Stimulated activated naive B cell treated with anti-CD40 and anti-IgM and Interleukin-4, amounts not matched to agents 10 μg/mL and 1 μg/mL and 100 μg/mL, for 72 hours (primary cell): ENCODE measurements around the gene UPK3B.
"Not testable (repeated sequence)": the region's sequence is repeated elsewhere in the genome, so short reads cannot be mapped to it uniquely, and the experiment has no call there.

ENCODE experiments used
- ATAC-seq, 2 donors: fragments of 150-1000 bp; cut with Tn5 transposase; replicated peaks; 2 replicates each; pipeline ENCODE4 v1.10.0; 2021; ENCODE audit warnings: moderate library complexity in 1 of 2
- DNase-seq: peaks from one replicate; pipeline ENCODE4 v3.0.0; 2021
- H3K27ac Mint-ChIP-seq: one replicate; pipeline ENCODE4 v1.8.0; 2022; ENCODE audit warnings: mild to moderate bottlenecking, mixed read lengths
- H3K27me3 Mint-ChIP-seq, 2 donors: one replicate each; pipeline ENCODE4 v1.8.0; 2022; ENCODE audit warnings: mixed read lengths in 2 of 2
- H3K36me3 Mint-ChIP-seq, 2 donors: one replicate each; pipeline ENCODE4 v1.8.0; 2022; ENCODE audit warnings: mixed read lengths in 2 of 2, mild to moderate bottlenecking in 1 of 2
- H3K4me1 Mint-ChIP-seq, 2 donors: one replicate each; pipeline ENCODE4 v1.8.0; 2022; ENCODE audit warnings: mixed read lengths in 2 of 2, mild to moderate bottlenecking in 1 of 2
- H3K4me3 Mint-ChIP-seq, 2 donors: one replicate each; pipeline ENCODE4 v1.8.0; 2022; ENCODE audit warnings: mild to moderate bottlenecking in 2 of 2, mixed read lengths in 2 of 2, moderate library complexity in 1 of 2
- H3K9me3 Mint-ChIP-seq, 2 donors: one replicate each; pipeline ENCODE4 v1.8.0; 2022; ENCODE audit warnings: mixed read lengths in 2 of 2, mild to moderate bottlenecking in 1 of 2

UPK3B gene

DNA sequence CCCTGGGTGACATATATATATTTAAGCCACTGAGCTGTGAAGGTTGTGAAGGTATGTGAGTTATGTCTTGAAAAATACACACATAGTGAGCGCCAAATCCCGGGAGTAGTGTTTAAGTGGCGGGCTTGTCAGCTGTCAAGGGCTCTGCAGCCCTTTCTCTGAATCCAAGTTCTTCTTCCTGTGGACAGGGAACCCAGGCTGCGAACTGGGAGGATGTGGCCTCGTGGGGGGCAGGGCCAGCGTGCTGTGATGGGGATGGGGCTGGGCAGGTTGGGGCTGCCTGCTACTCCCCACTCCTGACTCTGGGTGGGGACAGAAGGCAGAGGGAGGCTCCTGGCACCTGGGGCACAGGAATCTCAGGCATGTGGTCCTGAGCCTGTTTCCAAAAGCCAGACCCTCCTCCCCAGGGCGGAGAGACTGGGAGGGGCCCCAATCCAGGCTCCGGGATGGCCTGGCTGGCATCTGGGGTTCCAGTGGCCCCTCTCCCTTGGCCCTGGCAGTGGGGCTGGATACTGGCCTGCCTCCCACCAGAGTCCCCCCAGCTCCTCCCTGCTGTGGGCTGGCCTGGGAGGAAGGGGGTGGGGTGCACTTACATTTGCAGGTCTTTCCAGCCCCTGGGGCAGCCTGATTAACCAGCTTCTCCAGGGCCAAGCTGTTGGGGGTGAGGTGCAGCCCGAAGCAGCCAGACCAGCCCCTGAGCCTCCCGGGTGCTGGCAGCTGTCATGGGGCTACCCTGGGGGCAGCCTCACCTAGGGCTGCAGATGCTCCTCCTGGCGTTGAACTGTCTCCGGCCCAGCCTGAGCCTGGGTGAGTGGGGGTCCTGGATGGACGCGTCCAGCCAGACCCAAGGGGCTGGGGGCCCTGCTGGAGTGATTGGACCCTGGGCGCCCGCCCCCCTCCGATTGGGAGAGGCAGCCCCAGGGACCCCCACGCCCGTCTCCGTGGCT, at the start of gene UPK3B:
Gene UPK3B (plus strand): TSS at position 622 of the 947 bp plus-strand sequence. CDS start 101 bp downstream, at position 723.
- no peak for DNase-seq
- Mint-ChIP-seq H3K36me3 (peaks cover 13 to 20% of the 10 kb centered on the region in 2 donors), H3K4me1 (peaks cover 0 to 3% of the 10 kb centered on the region in 2 donors), H3K4me3 (no peak within 1 kb of the TSS), H3K9me3 (peaks cover 2 to 4% of the 10 kb centered on the region in 2 donors), H3K27me3 (no peaks in the 10 kb centered on the region), H3K27ac (peak within 1 kb of the TSS; percentile 38)
- no peak for ATAC-seq

- not testable (repeated sequence) for DNase-seq, H3K27me3 Mint-ChIP-seq, H3K36me3 Mint-ChIP-seq, H3K4me3 Mint-ChIP-seq, H3K9me3 Mint-ChIP-seq, H3K27ac Mint-ChIP-seq, ATAC-seq
- H3K4me1 Mint-ChIP-seq = peaks cover 5 to 10% of the 10 kb centered on the region in 2 donors
Measured at GRCh38 chr7:76460767-76461166, 49.6 kb upstream of the UPK3B start.

DNA sequence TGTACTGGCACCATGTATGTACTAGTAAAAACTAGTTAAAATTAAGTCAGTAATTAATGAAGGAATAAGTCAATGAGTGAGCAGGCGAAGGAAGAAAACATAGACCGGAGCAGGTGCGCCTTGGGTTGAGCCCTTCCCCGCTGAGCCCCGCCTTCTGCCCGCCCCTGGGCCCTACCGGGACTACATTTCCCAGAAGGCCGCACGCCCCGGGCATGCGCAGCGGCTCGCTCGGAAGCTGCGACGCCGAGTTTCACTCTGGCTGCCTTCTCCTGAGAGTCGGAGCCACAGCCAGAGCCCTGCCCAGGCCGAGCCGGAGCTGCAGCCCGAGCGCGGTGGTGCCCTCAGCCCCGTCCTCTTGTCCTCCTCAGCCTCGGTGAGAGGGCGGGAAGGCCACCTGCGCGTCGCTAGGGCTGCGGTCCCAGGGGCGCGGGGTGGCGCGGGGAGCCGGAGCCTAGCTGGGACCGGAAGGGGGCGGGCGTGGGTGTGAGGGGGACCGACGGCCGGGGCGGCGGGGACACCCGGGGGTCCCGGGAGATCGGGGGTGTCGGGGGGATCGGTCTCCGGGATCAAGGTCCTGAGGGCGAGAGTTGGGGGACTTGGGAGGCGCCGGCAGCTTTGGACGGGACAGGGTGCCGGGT, 48.8 kb upstream of the UPK3B start, which contains the start of gene DTX2:
Gene DTX2 (plus strand): TSS at position 246 of the 638 bp plus-strand sequence. CDS start 18,801 bp downstream, outside the sequence.
- ATAC-seq = peak; percentile 97 to 98
- Mint-ChIP-seq H3K27ac (peak within 1 kb of the TSS; percentile 71), H3K4me1 (peaks cover 5 to 10% of the 10 kb centered on the region in 2 donors), H3K4me3 (peak within 1 kb of the TSS; percentile 79 to 82)
- not testable (repeated sequence) for H3K9me3 Mint-ChIP-seq, H3K27me3 Mint-ChIP-seq, H3K36me3 Mint-ChIP-seq
- peak; percentile 52 for DNase-seq

GRCh38 chr7:76462271-76462882, 48.0 kb upstream of the UPK3B start:
- H3K4me3 Mint-ChIP-seq, H3K27me3 Mint-ChIP-seq: not testable (repeated sequence)

GRCh38 chr7:76464959-76465358, 45.4 kb upstream of the UPK3B start:
- ATAC-seq, H3K27ac Mint-ChIP-seq, H3K9me3 Mint-ChIP-seq, H3K27me3 Mint-ChIP-seq, H3K4me3 Mint-ChIP-seq, DNase-seq: not testable (repeated sequence)
- Mint-ChIP-seq H3K4me1 (peaks cover 9 to 10% of the 10 kb centered on the region in 2 donors), H3K36me3 (peaks cover 3 to 11% of the 10 kb centered on the region in 2 donors)

More at GRCh38 chr7:76462271-76462882, 48.0 kb upstream of the UPK3B start:
- H3K9me3 Mint-ChIP-seq, DNase-seq, H3K27ac Mint-ChIP-seq, H3K36me3 Mint-ChIP-seq: not testable (repeated sequence)
- peaks cover 5 to 10% of the 10 kb centered on the region in 2 donors for H3K4me1 Mint-ChIP-seq
- ATAC-seq = peak; percentile 40 to 48

DNA sequence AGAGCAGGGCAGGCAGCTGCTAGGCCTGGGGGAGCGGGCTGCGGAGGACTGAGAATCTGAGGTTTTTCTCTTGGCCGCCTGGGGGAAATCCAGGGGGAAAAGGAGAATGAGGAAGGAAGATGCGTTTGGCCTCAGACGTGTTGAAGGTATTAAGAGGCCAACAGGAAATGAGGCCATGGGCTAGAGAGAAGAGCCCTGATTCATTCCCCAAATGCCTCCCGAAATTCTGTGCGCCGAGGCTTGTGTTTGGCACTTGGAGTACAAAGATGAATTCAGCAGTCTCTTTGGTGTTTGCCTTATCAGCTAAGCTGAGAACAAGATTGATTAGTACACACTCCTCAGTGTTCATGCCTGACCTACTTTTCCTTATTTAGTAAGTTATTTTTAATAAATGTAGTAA, 44.4 kb upstream of the UPK3B start:
- not testable (repeated sequence) for H3K9me3 Mint-ChIP-seq, ATAC-seq

DNA sequence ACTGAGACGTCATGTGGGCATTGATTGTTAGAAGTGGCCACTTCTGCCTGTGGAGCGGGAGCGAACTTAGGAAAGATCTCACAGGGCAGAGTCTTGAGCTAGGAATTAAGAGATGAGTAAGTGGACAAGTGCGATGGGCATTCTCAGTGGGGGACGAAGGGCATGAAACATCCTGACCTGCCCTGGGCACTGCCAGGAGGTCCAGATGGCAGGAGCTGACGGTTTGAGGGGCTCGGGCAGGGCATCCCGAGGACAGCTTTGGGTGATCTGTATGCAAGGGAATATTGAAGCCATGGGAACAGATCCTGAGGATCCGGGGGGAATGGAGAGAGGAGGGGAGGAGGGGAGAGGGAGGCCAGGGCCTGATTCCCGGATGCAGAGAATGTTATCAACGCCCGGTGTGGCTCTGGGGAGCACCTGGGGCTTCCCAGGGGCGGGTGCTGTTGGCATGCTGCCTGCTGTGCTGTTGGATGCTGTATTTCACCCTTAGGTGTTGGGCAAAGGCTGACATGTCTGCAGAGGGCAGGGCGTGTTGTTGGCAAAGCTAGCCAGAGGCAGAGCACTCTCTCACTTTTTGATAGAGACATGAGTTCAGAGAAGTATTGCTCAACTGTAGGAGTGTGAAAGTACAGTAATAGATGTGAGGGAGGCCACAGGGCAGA, 42.5 kb upstream of the UPK3B start:
- peak in 1 of 2 donors; percentile 36 for ATAC-seq
- not testable (repeated sequence) for DNase-seq, H3K27ac Mint-ChIP-seq, H3K4me3 Mint-ChIP-seq, H3K27me3 Mint-ChIP-seq, H3K9me3 Mint-ChIP-seq
- H3K36me3 Mint-ChIP-seq = peaks cover 5 to 13% of the 10 kb centered on the region in 2 donors
- H3K4me1 Mint-ChIP-seq = peaks cover 9 to 10% of the 10 kb centered on the region in 2 donors

More for the DNA sequence above, 44.4 kb upstream of the UPK3B start:
- H3K27me3 Mint-ChIP-seq, H3K27ac Mint-ChIP-seq, H3K4me3 Mint-ChIP-seq, DNase-seq: not testable (repeated sequence)
- Mint-ChIP-seq H3K4me1 (peaks cover 9 to 10% of the 10 kb centered on the region in 2 donors), H3K36me3 (peaks cover 3 to 11% of the 10 kb centered on the region in 2 donors)

DNA sequence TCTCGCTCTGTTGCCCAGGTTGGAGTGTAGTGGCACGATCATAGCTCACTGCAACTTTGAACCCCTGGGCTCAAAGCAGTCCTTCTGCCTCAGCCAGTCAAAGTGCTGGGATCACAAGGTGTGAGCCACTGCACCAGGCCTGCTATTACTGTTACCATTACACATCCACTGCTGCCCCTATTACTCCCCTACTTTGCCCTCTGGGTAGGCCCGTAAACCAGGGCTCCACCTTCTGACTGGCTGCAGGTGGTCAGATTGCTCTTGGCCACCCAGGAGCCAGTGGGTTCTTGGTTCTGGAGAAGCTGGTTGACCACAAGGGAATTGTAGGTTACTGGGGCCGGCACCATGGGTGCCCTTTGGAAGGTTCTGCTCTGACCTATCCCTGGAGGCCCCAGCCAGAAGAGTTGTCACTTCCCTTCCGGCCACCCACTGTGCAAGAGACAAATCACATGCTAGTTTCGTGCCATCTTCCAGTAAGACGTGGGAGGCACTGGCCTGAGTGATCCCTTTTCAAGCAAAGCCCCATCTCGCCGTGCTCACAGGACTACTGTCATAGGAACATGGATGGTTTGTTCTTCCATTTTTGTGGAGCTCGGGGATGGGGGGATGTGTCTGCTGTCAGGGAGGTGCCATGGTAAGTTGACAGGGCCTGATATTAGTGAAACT, 38.7 kb upstream of the UPK3B start:
- H3K27ac Mint-ChIP-seq, H3K27me3 Mint-ChIP-seq, H3K9me3 Mint-ChIP-seq, H3K4me3 Mint-ChIP-seq, H3K4me1 Mint-ChIP-seq, DNase-seq: not testable (repeated sequence)
- peak; percentile 67 to 75 for ATAC-seq
- H3K36me3 Mint-ChIP-seq = peaks cover 11 to 12% of the 10 kb centered on the region in 2 donors

DNA sequence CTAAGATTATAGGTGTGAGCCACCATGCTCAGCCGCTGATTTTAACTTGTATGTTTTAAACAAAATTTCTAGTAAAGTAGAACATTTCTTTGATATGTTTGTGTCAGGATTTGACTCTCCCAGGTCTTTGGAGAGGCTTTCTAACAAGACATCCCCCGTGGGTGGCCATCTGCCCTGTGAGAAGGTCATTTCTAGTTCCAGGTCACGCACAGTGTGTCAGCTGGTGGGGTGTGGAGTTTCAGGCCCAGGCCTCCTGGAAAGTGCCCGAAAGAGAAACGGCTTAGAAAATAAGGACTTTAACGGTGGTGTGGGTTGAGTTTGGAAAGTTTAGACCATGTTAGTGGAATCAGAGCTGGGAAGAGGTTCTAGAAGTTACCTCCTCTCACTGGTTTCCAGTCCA, 37.3 kb upstream of the UPK3B start:
- peaks cover 7 to 11% of the 10 kb centered on the region in 2 donors for H3K36me3 Mint-ChIP-seq
- not testable (repeated sequence) for H3K4me3 Mint-ChIP-seq, H3K27ac Mint-ChIP-seq, DNase-seq, ATAC-seq, H3K27me3 Mint-ChIP-seq, H3K9me3 Mint-ChIP-seq, H3K4me1 Mint-ChIP-seq

GRCh38 chr7:76476280-76476679, 34.1 kb upstream of the UPK3B start:
- DNase-seq, H3K9me3 Mint-ChIP-seq, ATAC-seq, H3K4me3 Mint-ChIP-seq, H3K4me1 Mint-ChIP-seq, H3K27me3 Mint-ChIP-seq, H3K36me3 Mint-ChIP-seq, H3K27ac Mint-ChIP-seq: not testable (repeated sequence)

DNA sequence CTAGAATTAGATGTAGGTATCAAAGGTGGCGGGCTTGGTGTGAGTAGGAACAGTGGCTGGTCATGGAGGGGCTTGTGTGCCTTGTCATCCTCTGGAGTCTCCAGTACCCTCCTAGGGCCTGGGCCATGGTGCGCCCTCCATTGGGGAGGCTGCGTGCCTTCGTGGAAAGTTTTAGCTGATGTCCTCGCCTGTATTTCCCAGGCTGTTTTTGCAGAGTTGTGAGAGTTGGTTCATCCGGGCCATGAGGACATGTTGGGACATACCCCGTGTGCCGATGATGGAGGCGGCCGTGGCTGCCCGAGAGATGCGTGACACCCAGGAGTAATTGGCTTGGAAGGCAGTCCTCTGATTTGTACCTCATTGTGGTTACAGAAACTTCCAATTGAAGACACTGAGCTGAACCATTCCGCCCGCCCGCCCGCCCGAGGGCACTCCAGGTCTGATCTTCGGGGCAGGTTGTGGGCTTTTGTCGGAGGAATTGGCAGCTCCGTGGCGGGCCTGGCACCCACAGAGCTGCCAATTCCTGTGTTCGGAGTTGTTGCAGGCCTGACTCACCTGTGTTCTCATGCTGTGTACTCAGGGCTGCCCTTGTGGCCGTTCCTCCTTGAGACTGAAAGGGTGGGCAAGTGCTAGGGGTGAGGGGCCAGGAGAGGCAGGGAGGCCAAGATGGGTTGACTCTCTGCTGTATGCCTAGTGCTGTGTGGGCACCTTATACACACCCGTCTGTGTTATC, 33.4 kb upstream of the UPK3B start:
- H3K4me3 Mint-ChIP-seq, ATAC-seq, H3K36me3 Mint-ChIP-seq, DNase-seq, H3K27me3 Mint-ChIP-seq, H3K9me3 Mint-ChIP-seq, H3K4me1 Mint-ChIP-seq, H3K27ac Mint-ChIP-seq: not testable (repeated sequence)

GRCh38 chr7:76479628-76480027, 30.7 kb upstream of the UPK3B start:
- H3K9me3 Mint-ChIP-seq, H3K27me3 Mint-ChIP-seq, H3K27ac Mint-ChIP-seq, H3K4me1 Mint-ChIP-seq, H3K4me3 Mint-ChIP-seq, DNase-seq: not testable (repeated sequence)
- H3K36me3 Mint-ChIP-seq = peaks cover 13 to 15% of the 10 kb centered on the region in 2 donors
- peak in 1 of 2 donors; percentile 65 for ATAC-seq
